ENCODE results near the gene TTLL9. TPM values are rescaled to one million over a fixed set of nuclear protein-coding genes. Genes with fewer than 3 reads are reported as not detected.

The TTLL9 gene
- polyA plus RNA-seq, 1 donor (not counting 4 experiments of a cell fraction or from before 2014, with no cell fraction given), result not detected

DNA sequence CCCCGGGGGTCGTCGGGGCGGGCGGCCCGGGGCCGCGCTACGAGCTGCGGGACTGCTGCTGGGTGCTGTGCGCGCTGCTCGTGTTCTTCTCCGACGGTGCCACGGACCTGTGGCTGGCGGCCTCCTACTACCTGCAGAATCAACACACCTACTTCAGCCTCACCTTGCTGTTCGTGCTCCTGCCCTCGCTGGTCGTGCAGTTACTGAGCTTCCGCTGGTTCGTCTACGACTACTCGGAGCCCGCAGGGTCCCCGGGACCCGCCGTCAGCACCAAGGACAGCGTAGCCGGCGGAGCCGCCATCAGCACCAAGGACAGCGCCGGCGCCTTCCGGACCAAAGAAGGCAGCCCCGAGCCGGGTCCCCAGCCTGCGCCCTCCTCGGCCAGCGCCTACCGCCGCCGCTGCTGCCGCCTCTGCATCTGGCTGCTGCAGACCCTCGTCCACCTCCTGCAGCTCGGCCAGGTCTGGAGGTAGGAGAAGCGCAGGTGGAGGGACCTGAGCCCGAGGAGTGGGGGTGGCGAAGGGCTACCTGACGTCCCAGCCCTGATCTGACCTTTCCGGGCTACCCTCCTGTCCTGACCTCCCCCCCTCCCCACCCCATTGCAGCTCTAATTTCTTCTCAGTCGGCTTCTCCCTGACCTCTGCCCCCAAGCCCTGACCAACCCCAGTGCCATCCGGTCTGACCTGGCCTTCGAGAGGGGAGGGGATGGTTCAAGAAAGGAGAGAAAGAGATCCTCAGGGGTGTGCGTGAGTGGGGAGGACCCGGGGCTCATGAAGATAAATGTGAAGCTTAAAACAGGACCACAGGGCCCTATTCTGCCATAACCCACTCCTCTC is 98.1 kb downstream of the TTLL9 start:
- FAIRE-seq (no peak), DNase-seq (ENCODE audit: low read depth, low spot score) (no peak)
- no peaks in the 10 kb centered on the region for H3K9me3 ChIP-seq (ENCODE audit: control insufficient read depth, low read depth, low read length)
- no peaks in the 10 kb centered on the region for H3K79me2 ChIP-seq (ENCODE audit: control insufficient read depth, insufficient read depth, low read length)
- H3K4me2 ChIP-seq (ENCODE audit: control insufficient read depth, extremely low read depth, insufficient read depth, low read depth, low read length), result no peak overlapping the region
- H4K20me1 ChIP-seq (ENCODE audit: control insufficient read depth, extremely low read depth, insufficient read depth, low read length), result no peaks in the 10 kb centered on the region
- H2AFZ ChIP-seq (ENCODE audit: control insufficient read depth, low read length), result no peak overlapping the region
- dilution Hi-C loops (cut with MboI; ENCODE audit: extremely low pct_ligation_motif_present, low sequenced_read_pairs), result no loop called here
- TF ChIP-seq CTCF (optimal IDR thresholded peaks at IDR 0.05 in 1 of 3, IDR thresholded peaks at IDR 0.05 in 1 of 3, conservative IDR thresholded peaks at IDR 0.05 in 1 of 3; ENCODE audit: extremely low read depth in 1 of 3, insufficient read depth in 2 of 3, low read length in 3 of 3) (no peak), EZH2 (IDR thresholded peaks at IDR 0.05; ENCODE audit: low read length) (peak; percentile 44)
- H3K36me3 ChIP-seq (ENCODE audit: control insufficient read depth in 2 of 2, extremely low read depth in 1 of 2, insufficient read depth in 2 of 2, low read length in 2 of 2), result no peaks in the 10 kb centered on the region
- peaks cover 45% of the 10 kb centered on the region for H3K27me3 ChIP-seq (ENCODE audit: control insufficient read depth, extremely low read depth, insufficient read depth, low read length)
- no peak overlapping the region for H3K27ac ChIP-seq (ENCODE audit: control insufficient read depth, insufficient read depth, low read length)
- H3K9me1 ChIP-seq (ENCODE audit: control insufficient read depth, extremely low read depth, insufficient read depth, low read length), result no peaks in the 10 kb centered on the region
- H3K9ac ChIP-seq (ENCODE audit: control insufficient read depth, extremely low read depth, insufficient read depth, low read length), result no peak overlapping the region
- no peaks in the 10 kb centered on the region for H3K4me1 ChIP-seq (ENCODE audit: control insufficient read depth, extremely low read depth, insufficient read depth, low read length)
- H3K4me3 ChIP-seq (ENCODE audit: control insufficient read depth in 2 of 3, extremely low read depth in 1 of 3, insufficient read depth in 2 of 3, low read depth in 1 of 3, low read length in 3 of 3), result no peak overlapping the region

DNA sequence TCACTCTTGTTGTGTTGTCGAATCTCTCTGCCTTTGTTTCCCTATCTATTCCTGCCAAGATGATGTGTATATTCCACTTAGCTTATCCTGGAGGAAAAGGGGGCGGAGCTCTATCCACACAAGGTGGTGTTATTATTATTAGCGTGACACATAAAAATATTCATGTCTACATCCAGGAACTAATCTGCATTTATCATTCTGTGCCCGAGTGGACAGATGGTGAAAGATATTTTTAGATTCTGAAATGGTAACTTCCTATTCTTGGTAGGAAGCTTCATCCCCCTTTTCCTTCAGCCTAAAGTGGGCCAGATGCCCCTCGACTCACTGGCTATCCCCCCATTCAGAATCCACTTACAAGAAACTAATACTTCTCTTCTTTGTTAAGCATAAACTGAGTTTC is 99.6 kb downstream of the TTLL9 start:
- TF ChIP-seq EZH2 (IDR thresholded peaks at IDR 0.05; ENCODE audit: low read length) (no peak), CTCF (optimal IDR thresholded peaks at IDR 0.05 in 1 of 3, IDR thresholded peaks at IDR 0.05 in 1 of 3, conservative IDR thresholded peaks at IDR 0.05 in 1 of 3; ENCODE audit: extremely low read depth in 1 of 3, insufficient read depth in 2 of 3, low read length in 3 of 3) (no peak)
- dilution Hi-C loops (cut with MboI; ENCODE audit: extremely low pct_ligation_motif_present, low sequenced_read_pairs), result no loop called here
- Histone ChIP-seq H2AFZ (ENCODE audit: control insufficient read depth, low read length) (no peak overlapping the region), H3K9me1 (ENCODE audit: control insufficient read depth, extremely low read depth, insufficient read depth, low read length) (no peaks in the 10 kb centered on the region), H3K9ac (ENCODE audit: control insufficient read depth, extremely low read depth, insufficient read depth, low read length) (no peak overlapping the region), H3K79me2 (ENCODE audit: control insufficient read depth, insufficient read depth, low read length) (no peaks in the 10 kb centered on the region), H3K4me1 (ENCODE audit: control insufficient read depth, extremely low read depth, insufficient read depth, low read length) (no peaks in the 10 kb centered on the region), H3K27ac (ENCODE audit: control insufficient read depth, insufficient read depth, low read length) (no peak overlapping the region), H4K20me1 (ENCODE audit: control insufficient read depth, extremely low read depth, insufficient read depth, low read length) (no peaks in the 10 kb centered on the region), H3K36me3 (ENCODE audit: control insufficient read depth in 2 of 2, extremely low read depth in 1 of 2, insufficient read depth in 2 of 2, low read length in 2 of 2) (no peaks in the 10 kb centered on the region), H3K27me3 (ENCODE audit: control insufficient read depth, extremely low read depth, insufficient read depth, low read length) (peaks cover 38% of the 10 kb centered on the region), H3K4me2 (ENCODE audit: control insufficient read depth, extremely low read depth, insufficient read depth, low read depth, low read length) (no peak overlapping the region), H3K9me3 (ENCODE audit: control insufficient read depth, low read depth, low read length) (no peaks in the 10 kb centered on the region), H3K4me3 (ENCODE audit: control insufficient read depth in 2 of 3, extremely low read depth in 1 of 3, insufficient read depth in 2 of 3, low read depth in 1 of 3, low read length in 3 of 3) (no peak overlapping the region)
- FAIRE-seq, result no peak
- DNase-seq (ENCODE audit: low read depth, low spot score), result no peak
